GM21423 (cell line): ENCODE measurements around the gene AXIN2.
"Not testable (repeated sequence)": the region's sequence is repeated elsewhere in the genome, so short reads cannot be mapped to it uniquely, and the experiment has no call there.

Experiments used
- ATAC-seq: cut with Tn5 transposase; IDR thresholded peaks from one replicate; pipeline ENCODE4 v1.9.1; 2021; ENCODE audit warnings: mild to moderate bottlenecking, moderate library complexity; ENCODE audit not compliant: unreplicated experiment

The AXIN2 gene

GRCh38 chr17:65538675-65539529 lies 22.5 kb downstream of the AXIN2 start:
- no peak for ATAC-seq

- ATAC-seq = no peak
Observed at GRCh38 chr17:65537845-65538674, 23.4 kb downstream of the AXIN2 start.

- ATAC-seq = no peak
Observed at GRCh38 chr17:65537343-65537844, 24.1 kb downstream of the AXIN2 start.

GRCh38 chr17:65536573-65537342 lies 24.7 kb downstream of the AXIN2 start:
- ATAC-seq = no peak

DNA sequence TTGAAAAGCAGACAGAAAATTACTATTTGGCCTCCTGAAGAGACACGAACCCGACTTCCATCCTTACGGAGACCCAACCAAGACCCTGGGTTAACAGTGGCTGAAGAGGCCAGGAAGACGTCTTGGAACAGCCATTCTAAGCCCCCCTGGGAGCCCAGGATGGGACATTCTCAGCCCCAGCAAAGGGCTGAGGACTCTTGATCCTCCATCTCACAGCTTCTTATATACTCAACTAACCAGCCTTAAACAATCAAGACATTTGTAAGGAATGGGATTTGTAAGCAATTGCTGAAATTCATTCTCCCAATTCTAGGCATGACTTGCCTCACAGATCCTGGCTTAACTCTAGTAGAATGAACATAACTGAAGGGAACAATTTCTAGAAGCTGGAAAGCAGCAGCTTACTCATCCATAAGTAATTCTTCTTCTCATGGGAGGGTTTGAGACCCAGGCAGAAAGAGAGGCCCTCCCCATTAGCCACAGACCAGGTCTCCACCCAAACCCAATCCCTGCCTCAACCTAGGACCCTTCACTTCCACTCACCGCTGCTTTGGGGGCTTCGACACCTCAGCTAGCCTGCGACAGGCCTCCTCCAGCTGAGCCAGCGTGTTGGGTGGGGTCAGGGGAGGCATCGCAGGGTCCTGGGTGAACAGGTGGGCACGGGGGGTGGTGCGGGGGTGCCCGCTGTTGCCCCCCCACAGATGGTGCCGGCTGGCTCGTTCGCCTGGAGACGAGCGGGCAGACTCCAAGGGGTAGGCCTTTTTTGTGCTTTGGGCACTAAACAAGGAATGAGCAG lies 25.5 kb downstream of the AXIN2 start:
- no peak for ATAC-seq

- ATAC-seq = no peak
Observed at GRCh38 chr17:65533852-65534457, 27.5 kb downstream of the AXIN2 start.

DNA sequence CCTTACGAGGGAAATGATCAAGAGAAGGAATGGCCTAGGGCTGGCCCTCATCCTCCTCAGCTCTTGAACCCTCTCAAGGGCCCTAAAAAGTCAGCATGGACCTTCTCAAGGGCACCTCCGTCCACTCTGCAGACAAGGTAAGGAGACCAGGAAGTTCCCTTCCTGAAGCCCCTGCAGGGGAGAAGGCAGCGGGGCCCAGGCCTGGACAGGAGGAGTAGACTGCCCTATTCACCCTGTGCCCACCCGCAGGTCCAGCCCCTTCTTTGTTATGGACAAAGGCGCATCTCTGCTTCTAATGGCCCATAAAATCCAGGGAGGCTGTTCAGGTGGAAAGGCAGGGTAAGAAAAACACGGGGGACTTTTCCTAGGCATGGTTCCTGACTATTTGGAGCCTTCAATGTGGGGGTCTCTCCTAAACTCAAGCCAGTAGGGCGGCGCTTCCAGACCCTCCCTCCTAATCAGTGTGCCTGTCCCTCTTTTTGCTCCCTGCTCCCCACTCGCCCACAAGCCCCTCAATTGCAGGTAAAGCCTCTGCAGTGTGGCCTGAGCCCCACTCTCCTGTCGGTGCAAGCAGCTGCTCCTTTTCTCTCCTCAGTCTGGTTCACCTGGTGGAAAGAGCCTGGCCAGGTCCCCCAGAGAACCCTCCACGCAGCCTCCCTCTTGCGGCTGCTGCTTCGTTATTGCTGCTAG lies 28.2 kb downstream of the AXIN2 start:
- ATAC-seq = no peak

DNA sequence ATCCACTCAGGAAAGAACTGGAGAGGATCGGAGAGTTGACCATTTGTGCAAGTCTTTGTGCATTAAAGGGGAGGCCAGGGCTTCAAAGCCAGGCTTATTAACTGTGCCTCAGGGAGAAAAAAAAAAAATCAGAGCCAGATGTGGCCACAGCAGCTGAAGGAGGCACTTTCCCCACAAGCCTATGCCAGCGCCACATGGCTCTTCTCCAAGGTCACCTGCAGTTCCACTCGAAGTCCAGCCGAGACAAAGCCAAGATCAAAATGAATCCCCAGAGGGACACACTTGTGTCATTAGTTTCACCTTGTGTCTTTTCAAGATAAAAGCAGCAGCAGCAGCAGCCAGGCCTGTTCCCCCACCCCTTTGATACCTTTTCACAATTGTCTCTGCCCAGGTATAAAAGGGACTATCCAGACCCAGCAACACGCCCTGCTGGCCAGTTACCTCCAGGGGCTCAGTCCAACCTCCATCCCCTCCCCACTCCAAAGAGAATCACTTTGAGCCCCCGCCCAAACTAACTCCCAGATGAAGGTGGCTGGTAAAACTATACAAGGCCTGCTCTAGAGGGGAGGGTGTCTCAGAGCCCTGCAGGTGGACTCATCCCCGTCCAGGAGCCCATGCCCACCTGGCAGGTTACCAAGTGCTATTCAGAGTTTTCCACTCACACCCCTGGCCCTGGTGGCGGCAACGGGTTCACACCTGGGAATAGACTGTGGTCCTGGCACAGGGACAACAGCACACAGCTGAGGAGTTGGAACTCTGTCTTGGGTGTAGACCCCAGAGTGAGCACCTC lies 29.2 kb downstream of the AXIN2 start:
- no peak for ATAC-seq

- no peak for ATAC-seq
Observed at GRCh38 chr17:65531256-65532100, 30.0 kb downstream of the AXIN2 start.

GRCh38 chr17:65530523-65531255 lies 30.8 kb downstream of the AXIN2 start:
- ATAC-seq = no peak

GRCh38 chr17:65529761-65530522 lies 31.5 kb downstream of the AXIN2 start:
- no peak for ATAC-seq

- ATAC-seq = no peak
Observed at GRCh38 chr17:65529040-65529633, 32.3 kb downstream of the AXIN2 start.

DNA sequence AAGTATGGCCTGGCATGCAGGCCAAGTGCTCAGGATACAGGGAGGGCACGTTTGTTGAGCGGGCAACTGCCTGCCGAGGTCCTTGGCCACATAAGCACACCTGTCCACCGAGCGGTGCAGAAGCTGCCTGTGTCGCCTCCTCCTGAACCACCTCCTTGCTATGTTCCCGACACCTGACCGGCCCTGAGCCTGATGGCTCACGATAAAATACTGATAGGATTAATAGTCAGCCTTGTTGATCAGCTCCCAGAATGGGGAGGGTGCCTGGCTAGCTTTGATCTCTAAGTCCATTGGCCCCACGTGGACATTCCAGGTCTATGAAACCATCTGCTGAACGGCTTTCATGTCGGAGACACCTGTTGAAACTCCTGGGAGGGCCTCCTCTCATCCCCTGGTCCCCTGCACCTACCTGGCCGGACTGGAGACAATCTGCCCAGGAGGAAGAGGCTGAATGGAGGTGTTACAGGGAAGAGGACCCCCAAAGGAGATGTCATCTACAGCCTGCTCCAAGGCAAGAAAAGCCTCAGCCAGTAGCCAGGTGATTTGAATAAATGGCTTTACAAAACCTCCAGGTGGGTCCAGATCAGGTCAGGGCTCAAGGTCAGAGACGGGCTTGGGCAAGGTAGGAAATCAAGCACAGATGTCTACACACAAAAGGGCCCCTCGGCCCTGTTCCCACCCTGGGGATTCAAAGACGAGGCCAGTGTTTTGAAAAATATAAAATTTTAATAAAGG lies 33.4 kb downstream of the AXIN2 start:
- ATAC-seq = no peak

DNA sequence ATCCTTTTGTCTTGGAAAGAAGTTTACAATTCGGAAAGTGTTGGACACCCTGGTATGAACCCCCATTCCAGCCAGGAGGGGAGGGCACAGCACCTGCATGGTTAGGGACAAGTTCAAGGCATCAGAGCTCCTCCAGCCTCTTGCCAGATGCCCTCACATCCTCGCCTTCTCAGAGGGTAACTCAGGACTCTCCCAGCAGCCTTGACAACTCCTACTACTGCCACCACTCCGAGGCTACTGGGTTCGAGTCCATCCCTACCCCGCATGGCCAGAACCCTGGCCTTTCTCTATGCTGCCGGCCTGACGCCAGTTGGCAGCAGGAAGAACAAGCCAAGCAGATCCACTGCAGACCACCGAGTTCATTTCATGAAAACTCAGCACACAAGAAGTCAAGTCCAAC lies 34.1 kb downstream of the AXIN2 start:
- no peak for ATAC-seq

GRCh38 chr17:65526854-65527253 lies 34.6 kb downstream of the AXIN2 start:
- ATAC-seq = not testable (repeated sequence)
